Thyroid gland (tissue), 4 donors: Measurements from ENCODE around the gene FOXE3.

Source experiments
- CTCF ChIP-seq, 6 experiments: fragments of 200-600 bp in 3 of 6; fragments of 450-650 bp in 3 of 6; sonication (generic) in 3 of 6; IDR thresholded peaks; one replicate each; pipeline ENCODE4 v1.5.1; 2016 to 2019; ENCODE audit warnings: antibody characterized with exemption in 6 of 6, mild to moderate bottlenecking in 2 of 6, inconsistent platforms in 1 of 6, moderate library complexity in 1 of 6
- POLR2A ChIP-seq, 2 donors: fragments of 450-650 bp; IDR thresholded peaks; one replicate each; pipeline ENCODE4 v1.6.1; 2017; ENCODE audit warnings: antibody characterized with exemption in 2 of 2, mild to moderate bottlenecking in 2 of 2, moderate library complexity in 1 of 2

GRCh38 chr1:47388030-47388890, 27.8 kb upstream of the FOXE3 start:
- no peak for TF ChIP-seq CTCF (IDR thresholded peaks at IDR 0.05)
- TF ChIP-seq POLR2A (IDR thresholded peaks at IDR 0.05): no peak
